GM18873 (cell line): ENCODE data around the gene KRT6B.

ENCODE experiments used
- ATAC-seq: cut with Tn5 transposase; IDR thresholded peaks from one replicate; pipeline ENCODE4 v1.9.1; 2021; ENCODE audit warnings: mild to moderate bottlenecking, moderate library complexity, moderate number of reproducible peaks; ENCODE audit not compliant: unreplicated experiment, low FRiP score

The KRT6B gene

GRCh38 chr12:52437508-52437907 is 14.4 kb downstream of the KRT6B start:
- no peak for ATAC-seq

GRCh38 chr12:52436828-52437474 is 15.0 kb downstream of the KRT6B start:
- no peak for ATAC-seq

- ATAC-seq: no peak
These were observed 15.7 kb downstream of the KRT6B start for GRCh38 chr12:52436000-52436827.

- ATAC-seq: no peak
These were observed 16.3 kb downstream of the KRT6B start for GRCh38 chr12:52435659-52435999.

- ATAC-seq: no peak
These were observed 17.0 kb downstream of the KRT6B start for GRCh38 chr12:52434760-52435530.

GRCh38 chr12:52434081-52434733 is 17.7 kb downstream of the KRT6B start, which contains the start of gene KRT75:
Gene KRT75, minus strand, starts transcription at chr12:52434371. Its CDS starts 67 bp downstream, at chr12:52434304.
- no peak for ATAC-seq

- ATAC-seq: no peak
These were observed 18.4 kb downstream of the KRT6B start for GRCh38 chr12:52433501-52434080.

GRCh38 chr12:52432559-52433207 is 19.3 kb downstream of the KRT6B start:
- ATAC-seq: no peak

- no peak for ATAC-seq
These were observed 23.8 kb downstream of the KRT6B start for GRCh38 chr12:52428121-52428520.

GRCh38 chr12:52427083-52427482 is 24.9 kb downstream of the KRT6B start:
- no peak for ATAC-seq

GRCh38 chr12:52426034-52426433 is 25.9 kb downstream of the KRT6B start:
- no peak for ATAC-seq

- ATAC-seq: no peak
These were observed 26.5 kb downstream of the KRT6B start for GRCh38 chr12:52425466-52425865.

- no peak for ATAC-seq
These were observed 28.1 kb downstream of the KRT6B start for GRCh38 chr12:52423661-52424500.

- ATAC-seq: no peak
These were observed 28.9 kb downstream of the KRT6B start for GRCh38 chr12:52423035-52423434.

GRCh38 chr12:52419656-52420055 is 32.3 kb downstream of the KRT6B start:
- no peak for ATAC-seq

GRCh38 chr12:52418576-52419110 is 33.3 kb downstream of the KRT6B start:
- ATAC-seq: no peak

GRCh38 chr12:52417740-52418139 is 34.2 kb downstream of the KRT6B start:
- no peak for ATAC-seq

GRCh38 chr12:52416795-52417194 is 35.2 kb downstream of the KRT6B start:
- no peak for ATAC-seq
